Stimulated activated CD8-positive, alpha-beta memory T cell treated with anti-CD3 and anti-CD28 coated beads, Interleukin-4, amount 100 ng/mL, for 24 hours (primary cell): ENCODE measurements around the gene SPINT2.
"Not testable (repeated sequence)": the region's sequence is repeated elsewhere in the genome, so short reads cannot be mapped to it uniquely, and the experiment has no call there.

ENCODE experiments used
- DNase-seq: peaks from one replicate; pipeline ENCODE4 v3.0.0-alpha.2; 2020; ENCODE audit warnings: low read depth

SPINT2 gene, protein sequence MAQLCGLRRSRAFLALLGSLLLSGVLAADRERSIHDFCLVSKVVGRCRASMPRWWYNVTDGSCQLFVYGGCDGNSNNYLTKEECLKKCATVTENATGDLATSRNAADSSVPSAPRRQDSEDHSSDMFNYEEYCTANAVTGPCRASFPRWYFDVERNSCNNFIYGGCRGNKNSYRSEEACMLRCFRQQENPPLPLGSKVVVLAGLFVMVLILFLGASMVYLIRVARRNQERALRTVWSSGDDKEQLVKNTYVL

DNA sequence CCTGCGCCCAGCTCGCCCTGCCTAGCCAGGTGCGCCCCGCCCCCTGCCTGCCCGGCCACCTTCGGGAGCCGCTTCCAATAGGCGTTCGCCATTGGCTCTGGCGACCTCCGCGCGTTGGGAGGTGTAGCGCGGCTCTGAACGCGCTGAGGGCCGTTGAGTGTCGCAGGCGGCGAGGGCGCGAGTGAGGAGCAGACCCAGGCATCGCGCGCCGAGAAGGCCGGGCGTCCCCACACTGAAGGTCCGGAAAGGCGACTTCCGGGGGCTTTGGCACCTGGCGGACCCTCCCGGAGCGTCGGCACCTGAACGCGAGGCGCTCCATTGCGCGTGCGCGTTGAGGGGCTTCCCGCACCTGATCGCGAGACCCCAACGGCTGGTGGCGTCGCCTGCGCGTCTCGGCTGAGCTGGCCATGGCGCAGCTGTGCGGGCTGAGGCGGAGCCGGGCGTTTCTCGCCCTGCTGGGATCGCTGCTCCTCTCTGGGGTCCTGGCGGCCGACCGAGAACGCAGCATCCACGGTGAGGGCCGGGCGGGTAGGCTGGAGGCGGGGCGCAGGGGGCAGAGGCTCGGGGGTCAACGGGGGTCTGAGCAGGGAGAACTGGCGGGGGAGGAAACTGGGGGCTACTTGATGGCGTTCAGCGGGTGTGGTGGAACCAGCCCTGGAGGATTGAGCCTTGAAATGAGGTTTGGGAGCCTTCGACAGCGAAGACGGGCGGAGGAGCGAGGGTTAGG, at the start of gene SPINT2:
SPINT2 (plus strand) TSS at position 88 of the 727 bp plus-strand sequence; CDS start at position 408, 320 bp downstream.
- DNase-seq, result peak; percentile 6

DNA sequence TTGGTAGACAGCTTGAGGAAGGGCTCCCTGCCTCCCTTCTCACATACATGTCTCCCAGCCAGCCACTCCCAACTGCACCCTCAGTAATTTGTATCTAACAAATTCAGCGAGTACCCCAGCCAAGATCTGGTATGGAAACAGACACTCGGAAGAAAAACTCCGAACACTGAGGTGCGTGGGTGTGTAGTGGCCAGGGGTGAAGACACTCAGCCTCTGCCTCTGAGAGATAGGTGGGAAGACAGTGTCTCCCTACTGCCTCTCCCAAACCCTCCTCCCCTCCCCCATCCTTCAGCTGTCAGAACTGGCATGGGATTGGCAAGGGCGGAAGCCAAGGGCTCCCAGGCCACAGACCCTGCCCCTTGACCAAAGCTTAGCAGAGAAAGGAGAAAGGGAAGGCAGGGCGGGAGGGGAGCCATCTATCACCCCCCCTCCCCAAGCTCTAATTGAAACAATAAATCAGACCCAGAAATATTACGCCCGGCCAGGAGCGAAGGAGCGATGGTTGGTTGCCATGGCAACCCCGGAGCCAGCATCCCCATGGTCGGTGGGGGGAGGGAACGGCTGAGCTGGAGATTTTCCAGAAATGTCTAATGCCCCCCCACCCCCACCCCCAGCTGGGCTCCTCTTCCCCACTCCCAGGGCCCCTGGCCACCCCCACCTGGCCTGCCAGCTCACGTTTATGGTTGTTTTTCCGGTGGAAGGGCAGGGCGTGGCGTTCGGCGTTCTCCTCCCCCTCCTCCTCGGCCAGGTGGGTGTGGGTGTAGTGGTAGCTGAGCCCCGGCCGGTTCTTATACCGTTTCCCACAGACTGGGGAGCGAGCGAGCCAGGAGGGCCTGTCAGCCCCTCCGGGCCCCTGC, 47.4 kb upstream of the SPINT2 start:
- no peak for DNase-seq

DNA sequence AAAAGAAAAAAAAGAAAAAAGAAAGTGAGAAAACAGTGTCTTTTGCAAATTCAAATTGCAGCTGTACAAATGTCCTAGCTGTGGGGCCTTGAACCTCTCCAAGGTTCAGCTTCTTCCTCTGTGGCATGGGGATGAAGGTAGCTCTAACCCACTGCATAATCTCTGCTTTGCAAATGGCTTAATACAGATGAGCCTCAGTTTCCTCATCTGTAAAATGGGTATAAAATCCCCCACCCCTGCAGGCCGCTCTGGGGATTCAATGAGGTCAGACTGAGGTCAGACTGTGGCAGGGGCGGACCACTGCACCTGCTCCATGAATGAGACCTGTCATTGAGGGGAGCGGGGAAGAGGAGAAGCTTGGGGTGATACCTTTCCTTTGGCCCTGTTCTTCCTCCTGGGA, 46.2 kb upstream of the SPINT2 start:
- DNase-seq, result no peak

DNA sequence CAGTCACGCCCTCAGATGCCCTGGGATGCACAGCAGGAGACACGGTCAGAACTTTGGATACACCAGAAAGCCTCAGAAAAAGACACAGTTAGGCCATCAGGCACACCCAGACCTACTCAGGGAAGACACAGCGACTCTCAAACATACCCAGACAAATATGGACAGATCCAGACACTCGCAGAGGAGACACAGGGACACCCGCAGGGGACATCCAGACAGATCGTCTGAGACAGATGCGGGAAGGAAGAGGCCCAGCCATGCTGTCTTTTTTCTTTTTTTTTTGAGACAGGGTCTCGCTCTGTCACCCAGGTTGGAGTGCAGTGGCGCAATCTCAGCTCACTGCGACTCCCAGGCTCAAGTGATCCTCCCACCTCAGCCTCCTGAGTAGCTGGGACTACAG, 45.2 kb upstream of the SPINT2 start:
- DNase-seq, result no peak

DNA sequence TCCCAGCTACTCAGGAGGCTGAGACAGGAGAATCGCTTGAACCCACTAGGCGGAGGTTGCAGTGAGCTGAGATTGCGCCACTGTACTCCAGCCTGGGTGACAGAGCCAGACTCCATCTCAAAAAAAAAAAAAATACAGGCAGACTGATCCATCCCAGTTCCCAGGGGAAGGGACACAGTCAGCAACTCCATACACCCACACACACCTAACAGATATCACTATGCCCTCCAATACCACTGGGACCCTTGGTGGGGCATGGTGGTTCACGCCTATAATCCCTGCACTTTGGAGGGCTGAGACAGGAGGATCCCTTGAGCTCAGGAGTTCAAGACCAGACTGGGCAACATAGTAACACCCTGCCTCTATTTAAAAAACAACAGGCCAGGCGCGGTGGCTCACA, 43.0 kb upstream of the SPINT2 start:
- DNase-seq, result no peak

DNA sequence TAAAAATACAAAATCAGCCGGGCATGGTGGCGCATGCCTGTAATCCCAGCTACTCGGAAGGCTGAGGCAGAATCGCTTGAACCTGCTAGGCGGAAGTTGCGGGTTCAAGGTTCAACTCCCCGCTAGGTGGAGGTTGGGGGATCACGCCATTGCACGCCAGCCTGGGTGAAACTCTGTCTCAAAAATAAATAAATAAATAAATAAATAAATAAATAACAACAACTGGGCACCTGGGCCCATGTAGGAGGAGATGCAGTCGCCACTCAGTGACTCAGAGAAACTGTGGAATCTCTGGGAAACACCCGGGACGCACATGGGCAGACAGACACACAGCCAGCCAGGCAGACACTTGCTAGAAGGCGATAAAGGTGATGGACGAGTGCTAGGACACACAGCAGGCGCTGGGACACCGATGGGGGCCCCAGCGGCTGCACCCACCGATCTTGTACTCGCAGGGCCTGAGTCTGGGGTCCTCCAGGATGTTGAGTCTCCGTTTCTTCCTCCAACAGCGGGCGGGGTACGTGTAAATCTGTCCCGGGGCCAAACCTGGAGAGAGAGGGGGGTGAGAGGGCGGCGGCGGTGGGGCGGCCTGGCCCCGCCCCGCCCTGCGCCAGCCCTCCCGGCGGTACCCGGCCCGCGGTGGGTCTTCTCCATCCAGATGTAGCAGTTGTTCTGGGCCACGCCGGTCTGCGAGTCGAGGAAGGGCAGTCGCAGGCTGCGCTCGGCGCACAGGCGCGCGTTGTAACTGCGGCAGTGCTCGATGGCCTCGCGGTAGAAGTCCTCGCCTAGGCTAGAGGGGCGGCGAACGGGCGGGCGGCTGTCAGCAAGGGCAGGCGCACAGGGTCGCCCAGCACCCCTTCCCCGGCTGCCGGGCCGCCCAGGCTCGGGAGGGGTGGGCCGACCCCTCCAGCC, 42.2 kb upstream of the SPINT2 start:
- DNase-seq, result no peak

DNA sequence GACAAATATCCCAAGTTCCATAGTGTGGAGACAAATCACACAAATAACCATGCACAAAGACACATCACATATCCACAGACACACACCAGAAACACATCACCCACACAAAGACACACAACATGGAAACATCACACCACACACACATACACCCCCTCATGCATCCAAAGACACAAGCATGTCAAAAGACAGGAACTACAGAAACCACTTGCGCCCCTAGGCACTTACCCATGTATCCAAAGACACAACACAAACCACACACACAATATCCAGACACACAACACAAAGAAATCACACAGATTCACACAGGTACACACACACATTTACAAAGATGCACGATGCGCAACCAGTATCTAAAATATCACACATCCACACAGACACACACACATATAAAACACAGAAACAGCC, 41.3 kb upstream of the SPINT2 start:
- no peak for DNase-seq

DNA sequence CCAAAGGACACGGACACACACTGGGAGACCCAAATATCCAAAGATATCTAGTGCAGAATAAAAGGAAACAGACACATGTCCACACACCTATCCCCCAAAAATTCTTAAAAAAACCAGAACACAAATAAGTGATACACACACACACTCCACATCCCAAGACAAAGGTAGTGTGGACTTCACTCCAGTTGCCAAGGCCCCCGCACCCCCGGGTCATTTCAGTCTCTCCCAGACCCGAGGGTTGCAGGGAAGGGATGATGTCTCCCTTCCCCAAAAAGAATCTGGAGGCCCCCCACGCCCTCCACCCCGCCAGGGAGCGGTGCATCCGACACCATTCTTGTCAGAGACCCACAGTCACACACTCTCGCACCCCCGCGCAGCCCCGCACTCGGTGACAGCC, 40.8 kb upstream of the SPINT2 start:
- DNase-seq, result no peak

DNA sequence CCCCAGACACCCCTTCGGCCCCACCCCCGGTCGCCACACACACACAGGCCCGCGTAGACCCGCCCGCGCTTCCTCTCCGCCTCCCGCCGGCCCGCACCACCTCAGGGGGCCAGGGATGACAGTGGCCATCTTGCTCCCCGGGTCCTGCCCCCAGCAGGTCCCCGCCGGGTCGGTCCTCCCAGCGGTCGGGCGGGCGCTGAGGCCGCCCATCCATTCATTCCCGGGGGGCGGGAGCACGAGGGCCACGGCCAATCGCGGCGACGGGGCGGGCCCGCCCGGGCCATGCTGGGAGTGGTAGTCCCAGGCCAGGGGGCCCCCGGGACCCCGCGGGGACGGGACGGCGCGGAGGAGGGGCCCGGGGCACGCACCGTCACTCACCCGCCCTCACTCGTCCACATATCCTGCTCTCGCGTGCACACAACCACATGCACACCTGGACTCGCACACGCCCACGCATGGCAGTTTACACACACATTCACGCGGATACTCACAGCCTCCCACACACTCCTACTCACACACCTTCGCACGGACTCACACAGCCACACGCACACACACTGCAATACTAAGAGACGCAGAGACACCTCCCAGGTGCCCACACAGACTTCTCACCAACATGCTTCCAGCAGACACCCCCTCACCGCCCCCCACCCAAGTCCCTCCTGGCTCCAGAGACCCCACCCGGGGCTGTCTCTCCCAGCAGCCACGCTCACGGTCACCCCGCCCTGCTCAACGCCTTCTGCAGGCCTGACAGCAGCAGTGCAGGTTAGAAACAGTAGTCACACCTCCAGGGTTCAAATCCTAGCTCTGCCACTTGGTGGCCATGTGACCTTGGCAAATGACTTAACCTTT, 40.1 kb upstream of the SPINT2 start, which contains the start of gene DPF1:
DPF1 (minus strand) TSS at position 209 of the 849 bp plus-strand sequence; CDS start at position 129, 80 bp downstream.
- peak; percentile 50 for DNase-seq

DNA sequence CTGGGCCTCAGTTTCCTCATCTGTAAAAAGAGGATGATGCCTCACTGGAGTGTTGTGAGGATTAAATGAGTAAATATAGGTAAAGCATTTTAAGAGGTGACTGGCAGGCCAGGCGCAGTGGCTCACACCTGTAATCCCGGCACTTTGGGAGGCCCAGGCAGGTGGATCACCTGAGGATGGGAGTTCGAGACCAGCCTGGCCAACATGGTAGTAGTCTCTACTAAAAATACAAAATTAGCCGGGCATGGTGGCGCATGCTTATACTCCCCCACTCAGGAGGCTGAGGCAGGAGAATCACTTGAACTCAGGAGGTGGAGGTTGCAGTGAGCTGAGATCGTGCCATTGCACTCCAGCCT, 39.5 kb upstream of the SPINT2 start:
- DNase-seq, result not testable (repeated sequence)

DNA sequence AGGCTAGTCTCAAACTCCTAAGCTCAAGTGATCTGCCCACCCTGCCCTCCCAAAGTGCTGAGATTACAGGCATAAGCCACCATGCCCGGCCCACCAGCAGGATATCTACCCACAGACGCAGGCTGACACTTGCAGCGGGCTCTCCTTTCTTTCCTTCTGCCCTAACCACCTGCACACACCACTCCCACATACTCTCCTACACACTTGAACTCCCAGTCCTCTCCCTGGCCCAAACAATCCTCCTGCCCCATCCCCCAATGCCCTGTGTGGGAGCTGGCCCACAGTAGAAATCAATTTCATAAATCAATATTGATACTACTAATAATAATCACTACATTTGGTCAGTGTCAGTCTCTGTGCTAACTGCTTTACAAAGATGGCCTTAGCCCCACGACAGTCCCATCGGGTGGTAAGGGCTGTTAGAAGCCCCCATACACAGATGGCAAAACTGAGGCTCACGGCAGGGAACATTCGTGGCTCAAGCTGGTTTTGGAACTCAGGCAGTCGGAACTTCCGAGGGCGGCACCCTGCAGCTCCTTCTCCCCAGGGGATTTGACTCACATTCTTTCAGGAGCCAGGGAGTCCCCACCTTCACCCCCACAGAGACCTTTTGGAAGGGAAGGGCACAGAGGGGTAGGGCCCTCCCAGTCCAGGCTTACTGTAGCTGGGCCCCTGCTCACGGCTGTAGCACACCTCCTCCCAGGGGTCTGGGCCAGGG, 36.9 kb upstream of the SPINT2 start:
- DNase-seq, result no peak

DNA sequence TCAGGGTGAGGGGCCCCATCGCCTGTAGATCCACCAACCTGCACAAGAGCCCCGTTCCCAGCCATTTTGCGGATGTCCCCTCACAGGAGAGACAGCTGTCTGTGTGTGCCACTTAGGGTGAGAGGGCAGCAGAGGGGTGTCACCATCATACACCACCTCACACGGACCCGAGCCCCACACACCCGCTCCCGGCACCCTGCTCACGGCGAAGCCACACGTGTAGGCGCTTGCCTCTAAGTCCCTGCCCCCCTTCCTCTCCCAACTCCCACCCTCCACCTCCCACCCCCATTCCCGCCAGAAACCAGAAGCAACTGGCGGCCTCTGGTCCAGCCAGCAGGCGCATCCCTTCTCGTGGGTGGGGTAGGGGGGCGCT, 36.4 kb upstream of the SPINT2 start:
- no peak for DNase-seq

DNA sequence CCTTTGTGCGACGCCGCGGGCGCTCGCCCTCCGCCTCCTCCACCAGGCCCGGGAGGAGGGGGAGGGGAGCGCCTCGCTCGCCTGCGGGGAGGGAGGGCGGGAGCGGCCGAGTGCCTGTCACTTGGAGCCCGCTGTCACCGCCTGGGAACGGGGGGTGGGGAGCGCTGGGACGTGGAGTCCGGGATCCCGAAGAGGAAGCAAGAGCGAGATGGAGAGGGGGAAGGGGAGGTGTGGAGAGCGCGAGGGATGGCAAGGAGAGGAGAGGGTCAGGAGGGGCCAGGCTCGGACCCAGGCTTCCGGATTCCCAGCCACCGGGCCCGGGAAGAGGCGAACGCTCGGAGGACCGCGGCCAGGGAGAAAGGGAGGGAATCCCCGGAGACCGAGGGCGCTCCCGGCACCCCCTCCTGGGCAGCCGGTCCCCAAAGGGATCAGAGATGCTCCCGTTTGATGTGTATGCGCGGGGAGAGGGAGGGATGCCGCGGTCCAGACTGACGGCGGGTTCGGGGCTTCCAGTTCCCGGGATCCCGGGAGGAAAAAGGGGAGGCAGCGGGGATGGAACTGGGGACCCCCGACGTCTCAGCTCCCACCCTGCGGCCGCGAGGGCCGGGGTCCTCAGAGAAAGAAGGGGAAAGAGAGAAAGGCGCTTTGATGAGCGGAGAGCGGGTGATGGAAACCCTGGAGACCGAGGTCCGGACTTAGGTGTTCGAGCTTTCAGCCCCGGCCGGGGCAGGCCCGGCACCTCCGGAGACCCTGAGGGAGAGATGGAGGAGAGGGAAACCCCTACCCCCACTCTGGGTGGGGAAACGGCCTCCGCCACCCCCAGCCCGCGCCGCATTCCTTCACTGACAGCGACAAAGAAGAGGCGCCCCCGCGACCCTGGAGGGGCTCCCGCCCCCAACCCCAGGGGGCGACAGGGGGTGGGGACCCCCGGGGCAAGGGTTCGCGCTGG, 35.6 kb upstream of the SPINT2 start:
- no peak for DNase-seq

DNA sequence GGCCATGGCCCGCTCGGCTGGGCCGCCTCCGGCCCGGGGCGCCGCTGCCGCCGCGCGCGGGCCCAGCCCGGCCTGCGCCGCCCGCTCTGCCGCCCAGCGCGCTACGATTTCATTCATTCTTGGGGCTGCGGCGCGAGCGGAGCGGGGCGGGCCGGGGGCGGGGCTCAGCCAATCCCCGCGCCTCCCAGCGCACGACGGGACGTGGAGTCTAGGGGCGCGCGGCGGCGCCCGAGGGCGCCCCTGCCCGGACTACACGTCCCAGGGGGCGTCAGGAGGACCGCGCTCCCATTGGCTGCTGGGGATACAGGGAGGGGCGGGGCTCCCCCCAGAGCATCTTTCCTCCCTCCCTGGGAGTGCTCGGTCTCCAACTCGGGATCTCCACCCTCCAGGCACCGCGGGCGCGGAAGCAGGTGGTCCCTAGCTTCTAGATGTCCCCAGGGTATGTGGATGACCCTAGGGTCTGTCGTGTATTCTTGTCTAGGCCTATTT, 34.7 kb upstream of the SPINT2 start:
- peak; percentile 52 for DNase-seq

DNA sequence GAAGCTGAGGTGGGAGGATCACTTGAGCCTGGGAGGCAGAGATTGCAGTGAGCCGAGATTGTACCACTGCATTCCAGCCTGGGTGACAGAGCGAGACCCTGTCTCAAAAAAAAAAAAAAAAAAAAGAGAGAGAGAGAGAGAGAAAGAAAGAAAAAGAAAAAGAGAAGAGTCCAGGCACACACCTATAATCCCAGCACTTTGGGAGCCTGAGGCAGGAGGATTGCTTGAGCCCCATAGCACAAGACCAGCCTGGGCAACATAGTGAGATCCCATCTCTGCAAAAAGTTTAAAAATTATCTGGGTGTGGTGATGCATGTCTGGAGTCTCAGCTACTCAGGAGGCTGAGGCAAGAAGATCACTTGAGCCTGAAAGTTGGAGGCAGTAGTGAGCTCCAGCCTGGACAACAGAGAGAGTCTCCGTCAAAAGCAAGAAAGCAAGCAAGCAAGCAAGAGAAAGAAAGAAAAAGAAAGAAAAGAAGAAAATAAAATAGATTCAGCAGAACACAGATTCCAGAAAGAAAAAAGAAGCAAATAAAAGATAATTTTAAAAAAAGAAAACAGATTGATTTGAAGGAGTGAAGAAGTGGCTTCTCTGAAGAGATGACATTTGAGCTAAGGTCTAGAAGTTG, 33.8 kb upstream of the SPINT2 start:
- DNase-seq, result not testable (repeated sequence)

DNA sequence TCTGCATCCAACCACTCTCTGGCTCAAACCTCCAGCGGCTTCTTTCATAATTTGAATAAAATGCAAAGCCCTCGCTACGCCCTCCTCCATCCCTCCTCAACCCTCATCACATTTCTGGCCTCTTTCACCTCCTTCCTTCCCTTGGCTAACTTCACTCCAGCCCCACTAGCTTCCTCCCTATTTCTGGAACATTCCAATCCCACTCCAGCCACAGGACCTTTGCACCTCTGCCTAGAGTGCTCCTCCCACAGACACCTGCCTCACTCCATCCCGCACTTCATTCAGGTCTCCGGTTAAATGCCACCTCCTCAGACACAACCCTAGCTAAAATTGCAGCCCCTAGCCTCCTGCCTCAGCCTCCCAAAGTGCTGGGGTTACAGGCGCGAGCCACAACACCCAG, 32.5 kb upstream of the SPINT2 start:
- no peak for DNase-seq

DNA sequence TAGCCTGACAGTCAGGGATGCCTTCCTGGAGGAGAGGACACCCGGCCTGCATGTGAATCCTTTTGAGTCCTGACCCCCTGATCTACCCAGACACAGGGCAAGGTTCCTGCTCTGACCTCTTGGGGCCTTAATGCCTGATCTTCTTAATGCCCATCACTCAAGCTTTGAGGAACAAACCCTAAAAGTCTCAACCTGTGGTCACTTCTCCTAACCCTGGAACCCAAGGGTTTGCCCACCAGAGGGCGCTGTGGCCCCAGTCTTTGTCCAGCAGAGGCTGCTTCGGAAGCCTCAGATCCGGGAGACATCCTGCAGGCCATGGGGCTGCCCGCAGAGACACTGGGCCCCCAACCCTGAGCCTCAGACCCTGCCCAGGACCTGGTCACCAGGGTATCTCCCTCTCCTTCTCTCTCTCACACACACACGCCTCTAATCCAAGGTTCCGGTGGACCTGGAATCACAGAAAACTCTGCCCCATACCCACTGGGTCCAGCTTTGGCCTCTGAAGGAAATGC, 30.6 kb upstream of the SPINT2 start:
- DNase-seq, result peak; percentile 64

DNA sequence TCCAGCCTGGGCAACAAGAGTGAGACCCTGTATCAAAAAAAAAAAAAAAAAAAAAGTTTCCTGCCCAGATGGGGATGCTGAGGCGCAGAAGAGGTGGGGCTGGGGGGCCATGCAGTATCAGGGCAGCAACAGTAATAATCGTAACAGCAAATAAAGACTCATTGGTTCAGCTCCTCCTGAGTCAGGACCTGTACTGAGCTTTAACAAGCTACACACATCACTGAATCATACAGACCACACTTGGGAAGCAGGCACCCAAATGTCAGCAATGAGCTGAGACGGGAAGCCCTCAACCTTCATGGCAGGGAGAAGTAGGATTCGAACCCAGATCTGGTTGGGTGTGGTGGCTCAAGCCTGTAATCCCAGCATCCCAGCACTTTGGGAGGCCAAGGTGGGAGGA, 29.8 kb upstream of the SPINT2 start:
- DNase-seq, result no peak
